ENCODE results near the gene NDST1.

GRCh38 chr5:150503977-150504620 is 3.8 kb upstream of the NDST1 start:
- TF ChIP-seq JUND (IDR thresholded peaks at IDR 0.05) = no peak
- TF ChIP-seq, protein P1, sequence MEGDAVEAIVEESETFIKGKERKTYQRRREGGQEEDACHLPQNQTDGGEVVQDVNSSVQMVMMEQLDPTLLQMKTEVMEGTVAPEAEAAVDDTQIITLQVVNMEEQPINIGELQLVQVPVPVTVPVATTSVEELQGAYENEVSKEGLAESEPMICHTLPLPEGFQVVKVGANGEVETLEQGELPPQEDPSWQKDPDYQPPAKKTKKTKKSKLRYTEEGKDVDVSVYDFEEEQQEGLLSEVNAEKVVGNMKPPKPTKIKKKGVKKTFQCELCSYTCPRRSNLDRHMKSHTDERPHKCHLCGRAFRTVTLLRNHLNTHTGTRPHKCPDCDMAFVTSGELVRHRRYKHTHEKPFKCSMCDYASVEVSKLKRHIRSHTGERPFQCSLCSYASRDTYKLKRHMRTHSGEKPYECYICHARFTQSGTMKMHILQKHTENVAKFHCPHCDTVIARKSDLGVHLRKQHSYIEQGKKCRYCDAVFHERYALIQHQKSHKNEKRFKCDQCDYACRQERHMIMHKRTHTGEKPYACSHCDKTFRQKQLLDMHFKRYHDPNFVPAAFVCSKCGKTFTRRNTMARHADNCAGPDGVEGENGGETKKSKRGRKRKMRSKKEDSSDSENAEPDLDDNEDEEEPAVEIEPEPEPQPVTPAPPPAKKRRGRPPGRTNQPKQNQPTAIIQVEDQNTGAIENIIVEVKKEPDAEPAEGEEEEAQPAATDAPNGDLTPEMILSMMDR (IDR thresholded peaks at IDR 0.05) = no peak
- TF ChIP-seq TEAD4 (IDR thresholded peaks at IDR 0.05; ENCODE audit: borderline replicate concordance, insufficient read depth) = no peak
